HepG2 (cell line): Measurements from ENCODE around the gene PXDC1. TPM values are rescaled to one million over a fixed set of nuclear protein-coding genes. Genes with fewer than 3 reads are reported as not detected.

Experiments used
- ADNP ChIP-seq: sonication (generic); formaldehyde crosslinking; IDR thresholded peaks from 2 replicates; pipeline ENCODE4 v1.4.0; 2020; ENCODE audit warnings: missing genetic modification reagents
- AHR ChIP-seq: IDR thresholded peaks from 2 replicates; pipeline ENCODE4 v1.6.1; 2018; ENCODE audit warnings: missing genetic modification reagents, missing compliant biosample characterization
- AKNA ChIP-seq: sonication (generic); formaldehyde crosslinking; IDR thresholded peaks from 2 replicates; pipeline ENCODE4 v1.4.0; 2020; ENCODE audit warnings: missing genetic modification reagents, borderline replicate concordance
- ATF3 ChIP-seq: sonication (generic); formaldehyde crosslinking; IDR thresholded peaks from 2 replicates; pipeline ENCODE4 v1.4.0; 2020; ENCODE audit warnings: missing genetic modification reagents
- DMAP1 ChIP-seq: IDR thresholded peaks from 2 replicates; pipeline ENCODE4 v1.6.1; 2016
- GTF2F1 ChIP-seq: fragments of 150-350 bp; IDR thresholded peaks from 2 replicates; pipeline ENCODE4 v1.6.1; 2014; ENCODE audit warnings: low read length
- HNRNPK ChIP-seq: fragments of 200-400 bp; formaldehyde crosslinking; IDR thresholded peaks from 2 replicates; pipeline ENCODE4 v1.6.1; 2018; ENCODE audit warnings: low read length, low read depth, moderate library complexity, mild to moderate bottlenecking; ENCODE audit not compliant: poor library complexity, severe bottlenecking
- HOXA3 ChIP-seq: sonication (generic); formaldehyde crosslinking; IDR thresholded peaks from 2 replicates; pipeline ENCODE4 v1.5.0; 2020; ENCODE audit warnings: missing genetic modification reagents
- IKZF5 ChIP-seq: IDR thresholded peaks from 2 replicates; pipeline ENCODE4 v1.6.1; 2018; ENCODE audit warnings: missing genetic modification reagents, mild to moderate bottlenecking, missing compliant biosample characterization
- IRX3 ChIP-seq: sonication (generic); formaldehyde crosslinking; IDR thresholded peaks from 2 replicates; pipeline ENCODE4 v1.8.1; 2023; ENCODE audit warnings: mild to moderate bottlenecking, low read depth, missing genetic modification reagents, borderline replicate concordance
- KDM5A ChIP-seq: fragments of 200-600 bp; sonication (generic); IDR thresholded peaks from 2 replicates; pipeline ENCODE4 v1.7.0; 2018; ENCODE audit warnings: antibody characterized with exemption, mild to moderate bottlenecking, low read length, borderline replicate concordance
- MAX ChIP-seq: IDR thresholded peaks from 2 replicates; pipeline ENCODE4 v1.6.1; 2012; ENCODE audit warnings: inconsistent platforms
- MBNL3 ChIP-seq: fragments of 250-450 bp; sonication (Bioruptor Pico); conservative IDR thresholded peaks from 2 replicates; pipeline ENCODE4 v1.8.0; 2022; ENCODE audit warnings: mild to moderate bottlenecking, inconsistent platforms
- MXD4 ChIP-seq: IDR thresholded peaks from 2 replicates; pipeline ENCODE4 v1.6.1; 2016; ENCODE audit warnings: mild to moderate bottlenecking, missing biosample characterization, missing genetic modification reagents
- NAIF1 ChIP-seq: sonication (generic); formaldehyde crosslinking; IDR thresholded peaks from 2 replicates; pipeline ENCODE4 v1.5.0; 2020; ENCODE audit warnings: mild to moderate bottlenecking, missing genetic modification reagents, borderline replicate concordance
- PHF5A ChIP-seq: IDR thresholded peaks from one replicate; pipeline ENCODE4 v1.6.1; 2018; ENCODE audit warnings: low read depth, missing genetic modification reagents; ENCODE audit not compliant: unreplicated experiment
- RBM39 ChIP-seq: fragments of 200-400 bp; formaldehyde crosslinking; IDR thresholded peaks from one replicate; pipeline ENCODE4 v1.6.1; 2018; ENCODE audit warnings: antibody characterized with exemption, mild to moderate bottlenecking, low read depth, low read length; ENCODE audit not compliant: poor library complexity, severe bottlenecking
- REL ChIP-seq: sonication (generic); formaldehyde crosslinking; conservative IDR thresholded peaks from 2 replicates; pipeline ENCODE4 v1.8.0; 2022; ENCODE audit warnings: mild to moderate bottlenecking, missing genetic modification reagents, moderate library complexity
- SP5 ChIP-seq: IDR thresholded peaks from 2 replicates; pipeline ENCODE4 v1.6.1; 2016; ENCODE audit warnings: low read depth, borderline replicate concordance
- ZBTB38 ChIP-seq: sonication (generic); formaldehyde crosslinking; IDR thresholded peaks from 2 replicates; pipeline ENCODE4 v1.5.1; 2020; ENCODE audit warnings: mild to moderate bottlenecking, missing genetic modification reagents
- ZNF3 ChIP-seq: IDR thresholded peaks from 2 replicates; pipeline ENCODE4 v1.7.0; 2017; ENCODE audit warnings: inconsistent platforms
- ZNF547 ChIP-seq: sonication (generic); formaldehyde crosslinking; IDR thresholded peaks from 2 replicates; pipeline ENCODE4 v1.5.1; 2020; ENCODE audit warnings: mild to moderate bottlenecking, missing genetic modification reagents
- ZNF713 ChIP-seq: sonication (generic); formaldehyde crosslinking; IDR thresholded peaks from 2 replicates; pipeline ENCODE4 v1.4.0; 2020; ENCODE audit warnings: mild to moderate bottlenecking, missing genetic modification reagents
- polyA plus RNA-seq, 8 experiments: library from polyadenylated mRNA; depleted of rRNA in 3 of 8; stranded (reverse) in 7 of 8; unstranded in 1 of 8; fragments of >200 nt; fragmentation: Illumina TruSeq in 4 of 8; extraction: Trizol in 4 of 8; gene quantifications; 2 replicates each; pipeline versions ENCODE4 v1.2.1 to v1.2.3, GENCODE V29; 2011 to 2016; ENCODE audit warnings: low read depth in 4 of 8, missing spikeins in 1 of 8, mixed read lengths in 1 of 8; ENCODE audit not compliant: insufficient read depth in 1 of 8
- total RNA-seq, 5 experiments: library from RNA; depleted of rRNA; stranded (reverse); fragments of >200 nt; fragmentation: Illumina TruSeq; extraction: Trizol; gene quantifications; 2 replicates each; pipeline ENCODE4 v1.2.3, GENCODE V29; 2016; ENCODE audit warnings: low read depth in 1 of 5

Gene PXDC1
- total and polyA plus RNA-seq, 2 of the 13 experiments (the other 11 are each of a cell fraction or from before 2014, with no cell fraction given), result 32.4 to 34.7 TPM

GRCh38 chr6:3739311-3739897, 12.1 kb downstream of the PXDC1 start (continued):
- TF ChIP-seq ATF3 (CRISPR knock-in tag) (no peak), AHR (CRISPR knock-in tag) (no peak), ADNP (CRISPR knock-in tag) (no peak), PHF5A (CRISPR knock-in tag) (no peak), HOXA3 (CRISPR knock-in tag) (no peak), IKZF5 (CRISPR knock-in tag) (no peak), AKNA (no peak), MBNL3 (CRISPR knock-in tag) (no peak), MAX (peak; percentile 36; the same call in 1 of the 2 replicates), KDM5A (no peak), IRX3 (CRISPR knock-in tag) (no peak), GTF2F1 (no peak), SP5 (CRISPR knock-in tag) (no peak), HNRNPK (no peak), ZNF3 (CRISPR knock-in tag) (no peak), MXD4 (CRISPR knock-in tag) (no peak), DMAP1 (CRISPR knock-in tag) (no peak), NAIF1 (CRISPR knock-in tag) (no peak), REL (no peak), ZBTB38 (CRISPR knock-in tag) (peak; percentile 82), ZNF713 (CRISPR knock-in tag) (no peak), ZNF547 (CRISPR knock-in tag) (no peak), RBM39 (no peak)
